Measurements from ENCODE around the gene GPR158. TPM values are rescaled to one million over a fixed set of nuclear protein-coding genes. Genes with fewer than 3 reads are reported as not detected.
"Not testable (repeated sequence)": the region's sequence is repeated elsewhere in the genome, so short reads cannot be mapped to it uniquely, and the experiment has no call there.

GPR158 gene
- polyA plus RNA-seq, 3 donors, result 0.17 to 0.38 (median 0.22) TPM

- DNase-seq (ENCODE audit: extremely low read depth in 1 of 11, low read depth in 9 of 11, low spot score in 4 of 11), result no peak
Observed at GRCh38 chr10:25280573-25280972, 105.8 kb downstream of the GPR158 start.

- no peak for DNase-seq (ENCODE audit: extremely low read depth in 1 of 11, low read depth in 9 of 11, low spot score in 4 of 11)
Observed at GRCh38 chr10:25285809-25286208, 111.0 kb downstream of the GPR158 start.

- no peak for DNase-seq (ENCODE audit: extremely low read depth in 1 of 11, low read depth in 9 of 11, low spot score in 4 of 11)
Observed at GRCh38 chr10:25288181-25288580, 113.4 kb downstream of the GPR158 start.

- no peak for DNase-seq (ENCODE audit: extremely low read depth in 1 of 11, low read depth in 9 of 11, low spot score in 4 of 11)
Observed at GRCh38 chr10:25294032-25294926, 119.5 kb downstream of the GPR158 start.

- DNase-seq (ENCODE audit: extremely low read depth in 1 of 11, low read depth in 9 of 11, low spot score in 4 of 11), result no peak
Observed at GRCh38 chr10:25296324-25296723, 121.5 kb downstream of the GPR158 start.

GRCh38 chr10:25297466-25297865, 122.7 kb downstream of the GPR158 start:
- no peak for DNase-seq (ENCODE audit: extremely low read depth in 1 of 11, low read depth in 9 of 11, low spot score in 4 of 11)

- no peak for DNase-seq (ENCODE audit: extremely low read depth in 1 of 11, low read depth in 9 of 11, low spot score in 4 of 11)
Observed at GRCh38 chr10:25300073-25300472, 125.3 kb downstream of the GPR158 start.

GRCh38 chr10:25304606-25305005, 129.8 kb downstream of the GPR158 start:
- no peak for DNase-seq (ENCODE audit: extremely low read depth in 1 of 11, low read depth in 9 of 11, low spot score in 4 of 11)

- DNase-seq (ENCODE audit: extremely low read depth in 1 of 11, low read depth in 9 of 11, low spot score in 4 of 11), result no peak
Observed at GRCh38 chr10:25306386-25306785, 131.6 kb downstream of the GPR158 start.

- no peak for DNase-seq (ENCODE audit: extremely low read depth in 1 of 11, low read depth in 9 of 11, low spot score in 4 of 11)
Observed at GRCh38 chr10:25308278-25308677, 133.5 kb downstream of the GPR158 start.

- DNase-seq (ENCODE audit: extremely low read depth in 1 of 11, low read depth in 9 of 11, low spot score in 4 of 11), result not testable (repeated sequence)
Observed at GRCh38 chr10:25317596-25318211, 142.9 kb downstream of the GPR158 start.

- DNase-seq (ENCODE audit: extremely low read depth in 1 of 11, low read depth in 9 of 11, low spot score in 4 of 11), result no peak
Observed at GRCh38 chr10:25327273-25327672, 152.5 kb downstream of the GPR158 start.

- no peak for DNase-seq (ENCODE audit: extremely low read depth in 1 of 11, low read depth in 9 of 11, low spot score in 4 of 11)
Observed at GRCh38 chr10:25328361-25328760, 153.6 kb downstream of the GPR158 start.

GRCh38 chr10:25329587-25329986, 154.8 kb downstream of the GPR158 start:
- not testable (repeated sequence) for DNase-seq (ENCODE audit: extremely low read depth in 1 of 11, low read depth in 9 of 11, low spot score in 4 of 11)

- no peak for DNase-seq (ENCODE audit: extremely low read depth in 1 of 11, low read depth in 9 of 11, low spot score in 4 of 11)
Observed at GRCh38 chr10:25334445-25334844, 159.6 kb downstream of the GPR158 start.

GRCh38 chr10:25336330-25336729, 161.5 kb downstream of the GPR158 start:
- no peak for DNase-seq (ENCODE audit: extremely low read depth in 1 of 11, low read depth in 9 of 11, low spot score in 4 of 11)

- DNase-seq (ENCODE audit: extremely low read depth in 1 of 11, low read depth in 9 of 11, low spot score in 4 of 11), result no peak
Observed at GRCh38 chr10:25338271-25338670, 163.5 kb downstream of the GPR158 start.

- DNase-seq (ENCODE audit: extremely low read depth in 1 of 11, low read depth in 9 of 11, low spot score in 4 of 11), result no peak
Observed at GRCh38 chr10:25339966-25340365, 165.2 kb downstream of the GPR158 start.

GRCh38 chr10:25349520-25349919, 174.7 kb downstream of the GPR158 start:
- DNase-seq (ENCODE audit: extremely low read depth in 1 of 11, low read depth in 9 of 11, low spot score in 4 of 11), result no peak

GRCh38 chr10:25356609-25357008, 181.8 kb downstream of the GPR158 start:
- no peak for DNase-seq (ENCODE audit: extremely low read depth in 1 of 11, low read depth in 9 of 11, low spot score in 4 of 11)
